Amniotic stem cell (primary cell): ENCODE results near the gene IFIT3.
A peak's percentile ranks its signal among the peaks of the same experiment; 100 is the strongest.

Experiments
- DNase-seq: peaks from one replicate; lab custom pipeline; 2025; lab: John Stamatoyannopoulos, UW

The IFIT3 gene

GRCh38 chr10:89362929-89363328, 35.1 kb downstream of the IFIT3 start:
- no peak for DNase-seq

- DNase-seq, result no peak
Measured at GRCh38 chr10:89363729-89364442, 36.1 kb downstream of the IFIT3 start.

GRCh38 chr10:89364531-89364930, 36.7 kb downstream of the IFIT3 start:
- DNase-seq, result no peak

GRCh38 chr10:89367529-89367928, 39.7 kb downstream of the IFIT3 start:
- DNase-seq, result no peak

- DNase-seq, result no peak
Measured at GRCh38 chr10:89368129-89368528, 40.3 kb downstream of the IFIT3 start.

GRCh38 chr10:89369156-89370105, 41.6 kb downstream of the IFIT3 start:
- DNase-seq, result peak; percentile 31

GRCh38 chr10:89371079-89371478, 43.3 kb downstream of the IFIT3 start:
- no peak for DNase-seq

GRCh38 chr10:89371987-89372386, 44.2 kb downstream of the IFIT3 start:
- DNase-seq, result no peak

GRCh38 chr10:89373916-89374711, 46.3 kb downstream of the IFIT3 start:
- peak; percentile 70 for DNase-seq

- no peak for DNase-seq
Measured at GRCh38 chr10:89374713-89375141, 46.9 kb downstream of the IFIT3 start.

- no peak for DNase-seq
Measured at GRCh38 chr10:89377705-89378637, 50.2 kb downstream of the IFIT3 start, which contains the start of gene IFIT1B. TSS of gene IFIT1B (plus strand) at chr10:89378056. CDS start at chr10:89378136, 80 bp downstream.

GRCh38 chr10:89379103-89379502, 51.3 kb downstream of the IFIT3 start:
- no peak for DNase-seq

GRCh38 chr10:89382757-89383156, 55.0 kb downstream of the IFIT3 start:
- no peak for DNase-seq

- no peak for DNase-seq
Measured at GRCh38 chr10:89384474-89385340, 56.9 kb downstream of the IFIT3 start.

GRCh38 chr10:89388806-89389205, 61.0 kb downstream of the IFIT3 start:
- no peak for DNase-seq

GRCh38 chr10:89389254-89389653, 61.5 kb downstream of the IFIT3 start:
- no peak for DNase-seq
